ENCODE measurements around the gene NPNT.

NPNT gene

GRCh38 chr4:105923497-105924238 is 28.4 kb downstream of the NPNT start:
- no peak overlapping the region for H3K4me3 ChIP-seq (ENCODE audit: low read depth, low read length)
- TF ChIP-seq MYC (IDR thresholded peaks at IDR 0.05; ENCODE audit: low read depth, low read length) (no peak), POLR2A (IDR thresholded peaks at IDR 0.05; ENCODE audit: extremely low read depth, insufficient read length) (no peak), MAX (IDR thresholded peaks at IDR 0.05; ENCODE audit: low read depth, low read length) (no peak), CTCF (IDR thresholded peaks at IDR 0.05; ENCODE audit: low read depth, low read length) (no peak)
- DNase-seq (ENCODE audit: low read depth) = no peak

- H3K4me3 ChIP-seq (ENCODE audit: low read depth, low read length) = no peak overlapping the region
- TF ChIP-seq CTCF (IDR thresholded peaks at IDR 0.05; ENCODE audit: low read depth, low read length) = no peak
- TF ChIP-seq MYC (IDR thresholded peaks at IDR 0.05; ENCODE audit: low read depth, low read length) = no peak
- TF ChIP-seq POLR2A (IDR thresholded peaks at IDR 0.05; ENCODE audit: extremely low read depth, insufficient read length) = no peak
- TF ChIP-seq MAX (IDR thresholded peaks at IDR 0.05; ENCODE audit: low read depth, low read length) = no peak
- DNase-seq (ENCODE audit: low read depth) = no peak
Measured at GRCh38 chr4:105924341-105924740, 29.1 kb downstream of the NPNT start.

DNA sequence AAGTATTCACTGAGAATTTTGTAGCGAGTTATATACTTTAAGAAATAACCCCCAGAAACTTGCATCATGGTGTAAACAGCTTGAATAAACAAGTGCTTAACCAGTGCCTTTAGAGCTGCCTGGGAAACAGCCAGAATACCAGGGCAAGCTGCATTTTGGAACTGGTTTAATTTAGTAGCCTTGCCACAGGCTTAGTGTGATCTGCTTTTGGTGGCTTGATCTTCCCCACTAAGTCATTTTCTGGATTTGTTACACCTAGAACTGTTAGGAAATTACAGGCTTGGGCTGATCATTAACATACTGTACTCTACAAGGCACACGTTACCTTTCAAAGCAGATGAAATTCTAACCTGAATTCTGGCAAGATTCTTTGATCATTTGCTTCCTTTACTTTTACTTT is 35.4 kb downstream of the NPNT start:
- TF ChIP-seq CTCF (IDR thresholded peaks at IDR 0.05; ENCODE audit: low read depth, low read length) = no peak
- TF ChIP-seq POLR2A (IDR thresholded peaks at IDR 0.05; ENCODE audit: extremely low read depth, insufficient read length) = no peak
- TF ChIP-seq MAX (IDR thresholded peaks at IDR 0.05; ENCODE audit: low read depth, low read length) = no peak
- TF ChIP-seq MYC (IDR thresholded peaks at IDR 0.05; ENCODE audit: low read depth, low read length) = no peak

DNA sequence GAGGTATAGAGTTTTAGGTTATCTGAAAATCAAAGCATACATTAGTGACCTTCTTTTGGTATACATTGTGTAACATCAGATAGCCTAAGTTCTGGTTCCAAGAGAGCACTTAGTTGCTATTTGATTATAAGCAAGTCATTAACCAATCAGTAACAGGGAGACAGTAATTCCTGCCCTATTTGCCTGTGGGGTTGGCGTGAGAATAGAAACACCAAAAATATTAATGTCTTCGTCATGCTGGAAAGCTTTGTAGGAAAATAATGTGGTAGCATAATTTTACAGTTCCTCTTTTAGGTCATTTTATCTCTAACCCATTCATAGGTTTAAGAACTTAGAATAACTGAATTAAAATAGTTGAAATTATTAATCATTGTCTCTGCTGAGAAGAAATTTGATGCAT is 37.8 kb downstream of the NPNT start:
- no peak overlapping the region for H3K4me3 ChIP-seq (ENCODE audit: low read depth, low read length)
- DNase-seq (ENCODE audit: low read depth) = no peak
- TF ChIP-seq POLR2A (IDR thresholded peaks at IDR 0.05; ENCODE audit: extremely low read depth, insufficient read length) (no peak), CTCF (IDR thresholded peaks at IDR 0.05; ENCODE audit: low read depth, low read length) (no peak), MAX (IDR thresholded peaks at IDR 0.05; ENCODE audit: low read depth, low read length) (no peak), MYC (IDR thresholded peaks at IDR 0.05; ENCODE audit: low read depth, low read length) (no peak)

More for the DNA sequence above, 35.4 kb downstream of the NPNT start:
- H3K4me3 ChIP-seq (ENCODE audit: low read depth, low read length) = no peak overlapping the region
- DNase-seq (ENCODE audit: low read depth) = no peak

- H3K4me3 ChIP-seq (ENCODE audit: low read depth, low read length) = no peak overlapping the region
- TF ChIP-seq MAX (IDR thresholded peaks at IDR 0.05; ENCODE audit: low read depth, low read length) (no peak), CTCF (IDR thresholded peaks at IDR 0.05; ENCODE audit: low read depth, low read length) (no peak), POLR2A (IDR thresholded peaks at IDR 0.05; ENCODE audit: extremely low read depth, insufficient read length) (no peak), MYC (IDR thresholded peaks at IDR 0.05; ENCODE audit: low read depth, low read length) (no peak)
- DNase-seq (ENCODE audit: low read depth) = no peak
Measured at GRCh38 chr4:105934386-105934785, 39.1 kb downstream of the NPNT start.

Measured in NB4 (cell line).